HCT116 (cell line): Measurements from ENCODE around the gene SYNDIG1. TPM values are rescaled to one million over a fixed set of nuclear protein-coding genes. Genes with fewer than 3 reads are reported as not detected.

Experiments
- ATAC-seq: fragments of 200-7000 bp; cut with Tn5 transposase; 2 replicates; pipeline ENCODE4 v1.9.1; 2020; ENCODE audit warnings: mild to moderate bottlenecking, moderate library complexity
- BruUV-seq: library from RNA; stranded (reverse); fragments of 400-500 nt; replicated peaks from 2 replicates; lab custom pipeline; 2021; lab: Mats Ljungman, UMichigan
- CTCF ChIA-PET: fragments of 300-600 bp; sonication (Branson Sonifier 250); formaldehyde crosslinking; loops from one replicate; lab custom pipeline; 2021; ENCODE audit warnings: antibody characterized with exemption; lab: Charles Lee
- POLR2A ChIA-PET: fragments of 300-600, 350-600 bp; sonication (Branson Sonifier 250); formaldehyde crosslinking; loops from one replicate; lab custom pipeline; 2021; ENCODE audit warnings: antibody characterized with exemption; lab: Charles Lee
- RAD21 ChIA-PET, 2 experiments: fragments of 300-600 bp; sonication (Branson Sonifier 250); formaldehyde crosslinking; loops; one replicate each; lab custom pipeline; 2023; ENCODE audit warnings: low total read pairs in 2 of 2; ENCODE audit not compliant: uncharacterized antibody in 2 of 2, unreplicated experiment in 2 of 2, low non-redundant PET in 1 of 2; lab: Charles Lee
- DNase-seq: peaks from one replicate; pipeline ENCODE4 v3.0.0-alpha.2; 2010; ENCODE audit warnings: low read depth, low spot score
- H2AFZ ChIP-seq: fragments of 200-600 bp; shearing (Covaris generic), sonication (generic); 2 replicates; pipeline ENCODE4 v1.6.1; 2017; ENCODE audit warnings: low read depth, mixed run types, mixed read lengths, antibody characterized with exemption, low read length; ENCODE audit not compliant: poor library complexity, severe bottlenecking
- H3K27ac ChIP-seq: 2 replicates; pipeline ENCODE4 v1.5.1; 2012; ENCODE audit warnings: low read depth, low read length
- H3K27me3 ChIP-seq: fragments of 200-600 bp; sonication (generic); 2 replicates; pipeline ENCODE4 v1.6.1; 2016; ENCODE audit warnings: mixed run types, low read length, mixed read lengths; ENCODE audit not compliant: insufficient read depth
- H3K36me3 ChIP-seq, 2 experiments: fragments of 200-500 bp in 1 of 2; fragments of 200-600 bp in 1 of 2; sonication (Bioruptor generic) in 1 of 2; sonication (generic) in 1 of 2; 2 replicates each; pipeline versions ENCODE4 v1.5.1 to v1.6.1; 2014 to 2016; ENCODE audit warnings: low read length in 2 of 2, inconsistent platforms in 1 of 2, mixed read lengths in 1 of 2, mixed run types in 1 of 2; ENCODE audit not compliant: insufficient read depth in 2 of 2, control insufficient read depth in 1 of 2
- H3K4me1 ChIP-seq, 2 experiments: fragments of 200-600 bp in 1 of 2; sonication (generic) in 1 of 2; 2 replicates each; pipeline versions ENCODE4 v1.5.1 to v1.6.1; 2012 to 2017; ENCODE audit warnings: low read length in 2 of 2, inconsistent platforms in 1 of 2, mild to moderate bottlenecking in 1 of 2, mixed read lengths in 1 of 2, mixed run types in 1 of 2, moderate library complexity in 1 of 2; ENCODE audit not compliant: insufficient read depth in 2 of 2, control insufficient read depth in 1 of 2
- H3K4me2 ChIP-seq: fragments of 200-600 bp; sonication (generic); 2 replicates; pipeline ENCODE4 v1.6.1; 2017; ENCODE audit warnings: mixed run types, low read length, mixed read lengths
- H3K4me3 ChIP-seq, 2 experiments: fragments of 200-600 bp in 1 of 2; sonication (generic) in 1 of 2; replicated peaks in 1 of 2; 2 replicates each; pipeline ENCODE4 v1.5.1; 2011 to 2016; ENCODE audit warnings: low read length in 2 of 2, control low read depth in 1 of 2, low read depth in 1 of 2, mild to moderate bottlenecking in 1 of 2, mixed read lengths in 1 of 2, mixed run types in 1 of 2
- H3K79me2 ChIP-seq: fragments of 200-600 bp; sonication (generic); 2 replicates; pipeline ENCODE4 v1.6.1; 2017; ENCODE audit warnings: mild to moderate bottlenecking, mixed run types, low read length, moderate library complexity, mixed read lengths; ENCODE audit not compliant: insufficient read depth
- H3K9ac ChIP-seq: fragments of 200-600 bp; sonication (generic); 2 replicates; pipeline ENCODE4 v1.6.1; 2016; ENCODE audit warnings: low read length, mixed read lengths
- H3K9me2 ChIP-seq: fragments of 200-600 bp; sonication (generic), shearing (Covaris generic); 2 replicates; pipeline ENCODE4 v1.6.1; 2017; ENCODE audit warnings: mixed run types, mild to moderate bottlenecking, moderate library complexity; ENCODE audit not compliant: insufficient read depth
- H3K9me3 ChIP-seq, 2 experiments: fragments of 200-500 bp in 1 of 2; fragments of 200-600 bp in 1 of 2; sonication (Bioruptor generic) in 1 of 2; sonication (generic) in 1 of 2; 2 replicates each; pipeline ENCODE4 v1.6.1; 2014 to 2017; ENCODE audit warnings: low read length in 2 of 2, mixed read lengths in 2 of 2, inconsistent platforms in 1 of 2, low read depth in 1 of 2, mild to moderate bottlenecking in 1 of 2, mixed run types in 1 of 2, moderate library complexity in 1 of 2; ENCODE audit not compliant: control insufficient read depth in 1 of 2, insufficient read depth in 1 of 2
- H4K20me1 ChIP-seq: fragments of 200-600 bp; sonication (generic), shearing (Covaris generic); 2 replicates; pipeline ENCODE4 v1.6.1; 2017; ENCODE audit warnings: mixed run types, mild to moderate bottlenecking, moderate library complexity; ENCODE audit not compliant: insufficient read depth
- CBX3 ChIP-seq: IDR thresholded peaks from 2 replicates; pipeline ENCODE4 v1.6.1; 2012; ENCODE audit warnings: low read depth
- CEBPB ChIP-seq: IDR thresholded peaks from 2 replicates; pipeline ENCODE4 v1.6.1; 2012; ENCODE audit warnings: low read depth
- EGR1 ChIP-seq: IDR thresholded peaks from 2 replicates; pipeline ENCODE4 v1.6.1; 2012; ENCODE audit warnings: low read depth
- ELF1 ChIP-seq: IDR thresholded peaks from 2 replicates; pipeline ENCODE4 v1.6.1; 2012; ENCODE audit warnings: low read depth, borderline replicate concordance
- EZH2phosphoT487 ChIP-seq: fragments of 200-600 bp; IDR thresholded peaks from 2 replicates; pipeline ENCODE4 v1.6.1; 2018; ENCODE audit warnings: antibody characterized with exemption, borderline replicate concordance
- FOSL1 ChIP-seq: IDR thresholded peaks from 2 replicates; pipeline ENCODE4 v1.6.1; 2012; ENCODE audit warnings: low read depth
- JUND ChIP-seq: IDR thresholded peaks from 2 replicates; pipeline ENCODE4 v1.6.1; 2012
- POLR2A ChIP-seq: IDR thresholded peaks from 2 replicates; pipeline ENCODE4 v1.7.0; 2011; ENCODE audit warnings: borderline replicate concordance; ENCODE audit not compliant: insufficient read depth, insufficient read length; ENCODE audit errors: extremely low read depth
- POLR2AphosphoS5 ChIP-seq: IDR thresholded peaks from 2 replicates; pipeline ENCODE4 v1.6.1; 2011; ENCODE audit warnings: mild to moderate bottlenecking, low read depth, low read length, moderate library complexity
- RAD21 ChIP-seq: IDR thresholded peaks from 2 replicates; pipeline ENCODE4 v1.6.1; 2012; ENCODE audit warnings: low read depth, mild to moderate bottlenecking
- SIN3A ChIP-seq: IDR thresholded peaks from 2 replicates; pipeline ENCODE4 v1.6.1; 2012; ENCODE audit warnings: low read depth
- SP1 ChIP-seq: IDR thresholded peaks from 2 replicates; pipeline ENCODE4 v1.6.1; 2012; ENCODE audit warnings: low read depth
- SRF ChIP-seq: IDR thresholded peaks from 2 replicates; pipeline ENCODE4 v1.6.1; 2012; ENCODE audit warnings: low read depth
- TCF7L2 ChIP-seq: IDR thresholded peaks from 2 replicates; pipeline ENCODE4 v1.7.0; 2011; ENCODE audit warnings: borderline replicate concordance, inconsistent platforms; ENCODE audit not compliant: insufficient read depth, insufficient read length; ENCODE audit errors: extremely low read depth
- YY1 ChIP-seq: IDR thresholded peaks from 2 replicates; pipeline ENCODE4 v1.6.1; 2011; ENCODE audit warnings: low read length, low read depth, moderate library complexity, mild to moderate bottlenecking; ENCODE audit not compliant: insufficient replicate concordance; ENCODE audit errors: extremely low read depth
- ZFX ChIP-seq: fragments of 450-650 bp; IDR thresholded peaks from 2 replicates; pipeline ENCODE4 v1.6.1; 2017
- ZNF274 ChIP-seq: fragments of 200-500 bp; sonication (Bioruptor generic); IDR thresholded peaks from 2 replicates; pipeline ENCODE4 v1.6.1; 2014; ENCODE audit warnings: mild to moderate bottlenecking, low read depth, low read length, inconsistent platforms
- intact Hi-C: fragments of 100-400 bp; cut with micrococcal nuclease; formaldehyde crosslinking; loops from 2 replicates; pipeline ENCODE4 v1.10.0; 2022
- total RNA-seq: library from RNA; stranded (reverse); gene quantifications from one replicate; pipeline ENCODE4 v1.2.1, GENCODE V29; 2021; ENCODE audit not compliant: unreplicated experiment
- TF ChIP-seq, protein P1 (sequence below): IDR thresholded peaks from 2 replicates; pipeline ENCODE4 v1.6.1; 2012
- TF ChIP-seq, protein P2 (sequence below), 3 experiments: fragments of 200-600 bp in 1 of 3; sonication (generic) in 1 of 3; IDR thresholded peaks in 2 of 3; conservative IDR thresholded peaks in 1 of 3; 2 replicates each; pipeline ENCODE4 v1.5.1; 2012 to 2017; ENCODE audit warnings: low read depth in 2 of 3, low read length in 2 of 3, antibody characterized with exemption in 1 of 3, borderline replicate concordance in 1 of 3, control low read depth in 1 of 3, mild to moderate bottlenecking in 1 of 3, mixed read lengths in 1 of 3, mixed run types in 1 of 3, moderate library complexity in 1 of 3; ENCODE audit not compliant: insufficient read depth in 1 of 3
- TF ChIP-seq, protein P3 (sequence below): IDR thresholded peaks from 2 replicates; pipeline ENCODE4 v1.6.1; 2012; ENCODE audit warnings: low read depth

The SYNDIG1 gene
- total RNA-seq, 1 experiment from 2014 or later: not detected

DNA sequence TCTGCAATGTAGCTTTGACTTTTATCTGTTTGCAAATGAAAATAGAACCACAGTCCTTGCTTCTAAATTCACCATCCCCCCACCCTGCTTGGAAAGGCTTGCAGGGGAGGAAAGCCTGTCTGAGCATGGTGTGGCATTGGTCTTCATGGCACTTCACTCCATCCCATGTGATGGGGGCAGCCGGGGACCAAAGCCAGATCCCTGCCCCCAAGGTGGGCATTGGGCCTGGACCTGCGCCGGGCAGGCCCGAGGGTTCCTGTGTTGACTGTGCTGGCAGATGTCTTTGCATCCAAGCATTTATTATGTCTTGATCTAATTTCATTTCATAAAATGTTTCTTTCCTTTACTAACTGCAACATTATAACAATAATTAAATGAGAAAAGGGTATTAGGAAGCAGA is 120.0 kb downstream of the SYNDIG1 start:
- H3K27ac ChIP-seq: no peak overlapping the region
- CTCF ChIA-PET: no interaction called here
- RAD21 ChIA-PET: no interaction called here
- intact Hi-C loops: no loop called here
- POLR2A ChIA-PET: no interaction called here
- H3K36me3 ChIP-seq: no peaks in the 10 kb centered on the region
- no peak overlapping the region for H2AFZ ChIP-seq
- peaks cover 50% of the 10 kb centered on the region for H3K27me3 ChIP-seq
- H4K20me1 ChIP-seq: no peaks in the 10 kb centered on the region
- TF ChIP-seq JUND (no peak), SRF (no peak), POLR2A (no peak), ZFX (no peak), TCF7L2 (no peak), EGR1 (no peak), POLR2AphosphoS5 (no peak), RAD21 (no peak), FOSL1 (no peak), ELF1 (no peak), CBX3 (no peak), ZNF274 (no peak), CEBPB (no peak), SP1 (no peak), EZH2phosphoT487 (no peak), SIN3A (no peak), YY1 (no peak)
- TF ChIP-seq, protein P1, sequence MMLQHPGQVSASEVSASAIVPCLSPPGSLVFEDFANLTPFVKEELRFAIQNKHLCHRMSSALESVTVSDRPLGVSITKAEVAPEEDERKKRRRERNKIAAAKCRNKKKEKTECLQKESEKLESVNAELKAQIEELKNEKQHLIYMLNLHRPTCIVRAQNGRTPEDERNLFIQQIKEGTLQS: no peak
- TF ChIP-seq, protein P2, sequence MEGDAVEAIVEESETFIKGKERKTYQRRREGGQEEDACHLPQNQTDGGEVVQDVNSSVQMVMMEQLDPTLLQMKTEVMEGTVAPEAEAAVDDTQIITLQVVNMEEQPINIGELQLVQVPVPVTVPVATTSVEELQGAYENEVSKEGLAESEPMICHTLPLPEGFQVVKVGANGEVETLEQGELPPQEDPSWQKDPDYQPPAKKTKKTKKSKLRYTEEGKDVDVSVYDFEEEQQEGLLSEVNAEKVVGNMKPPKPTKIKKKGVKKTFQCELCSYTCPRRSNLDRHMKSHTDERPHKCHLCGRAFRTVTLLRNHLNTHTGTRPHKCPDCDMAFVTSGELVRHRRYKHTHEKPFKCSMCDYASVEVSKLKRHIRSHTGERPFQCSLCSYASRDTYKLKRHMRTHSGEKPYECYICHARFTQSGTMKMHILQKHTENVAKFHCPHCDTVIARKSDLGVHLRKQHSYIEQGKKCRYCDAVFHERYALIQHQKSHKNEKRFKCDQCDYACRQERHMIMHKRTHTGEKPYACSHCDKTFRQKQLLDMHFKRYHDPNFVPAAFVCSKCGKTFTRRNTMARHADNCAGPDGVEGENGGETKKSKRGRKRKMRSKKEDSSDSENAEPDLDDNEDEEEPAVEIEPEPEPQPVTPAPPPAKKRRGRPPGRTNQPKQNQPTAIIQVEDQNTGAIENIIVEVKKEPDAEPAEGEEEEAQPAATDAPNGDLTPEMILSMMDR (IDR thresholded peaks at IDR 0.05 in 2 of 3, conservative IDR thresholded peaks at IDR 0.05 in 1 of 3; ENCODE audit: borderline replicate concordance in 1 of 3, insufficient read depth in 1 of 3, low read depth in 2 of 3, low read length in 2 of 3): no peak
- TF ChIP-seq, protein P3, sequence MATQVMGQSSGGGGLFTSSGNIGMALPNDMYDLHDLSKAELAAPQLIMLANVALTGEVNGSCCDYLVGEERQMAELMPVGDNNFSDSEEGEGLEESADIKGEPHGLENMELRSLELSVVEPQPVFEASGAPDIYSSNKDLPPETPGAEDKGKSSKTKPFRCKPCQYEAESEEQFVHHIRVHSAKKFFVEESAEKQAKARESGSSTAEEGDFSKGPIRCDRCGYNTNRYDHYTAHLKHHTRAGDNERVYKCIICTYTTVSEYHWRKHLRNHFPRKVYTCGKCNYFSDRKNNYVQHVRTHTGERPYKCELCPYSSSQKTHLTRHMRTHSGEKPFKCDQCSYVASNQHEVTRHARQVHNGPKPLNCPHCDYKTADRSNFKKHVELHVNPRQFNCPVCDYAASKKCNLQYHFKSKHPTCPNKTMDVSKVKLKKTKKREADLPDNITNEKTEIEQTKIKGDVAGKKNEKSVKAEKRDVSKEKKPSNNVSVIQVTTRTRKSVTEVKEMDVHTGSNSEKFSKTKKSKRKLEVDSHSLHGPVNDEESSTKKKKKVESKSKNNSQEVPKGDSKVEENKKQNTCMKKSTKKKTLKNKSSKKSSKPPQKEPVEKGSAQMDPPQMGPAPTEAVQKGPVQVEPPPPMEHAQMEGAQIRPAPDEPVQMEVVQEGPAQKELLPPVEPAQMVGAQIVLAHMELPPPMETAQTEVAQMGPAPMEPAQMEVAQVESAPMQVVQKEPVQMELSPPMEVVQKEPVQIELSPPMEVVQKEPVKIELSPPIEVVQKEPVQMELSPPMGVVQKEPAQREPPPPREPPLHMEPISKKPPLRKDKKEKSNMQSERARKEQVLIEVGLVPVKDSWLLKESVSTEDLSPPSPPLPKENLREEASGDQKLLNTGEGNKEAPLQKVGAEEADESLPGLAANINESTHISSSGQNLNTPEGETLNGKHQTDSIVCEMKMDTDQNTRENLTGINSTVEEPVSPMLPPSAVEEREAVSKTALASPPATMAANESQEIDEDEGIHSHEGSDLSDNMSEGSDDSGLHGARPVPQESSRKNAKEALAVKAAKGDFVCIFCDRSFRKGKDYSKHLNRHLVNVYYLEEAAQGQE: no peak
- BruUV-seq: no TSS peak
- no peaks in the 10 kb centered on the region for H3K9me2 ChIP-seq
- no peak overlapping the region for H3K9ac ChIP-seq
- H3K4me3 ChIP-seq: no peak overlapping the region
- no peaks in the 10 kb centered on the region for H3K4me1 ChIP-seq
- no peaks in the 10 kb centered on the region for H3K9me3 ChIP-seq
- DNase-seq (no peak), ATAC-seq (no peak)
- no peaks in the 10 kb centered on the region for H3K79me2 ChIP-seq
- no peak overlapping the region for H3K4me2 ChIP-seq
